NK-92 (cell line): Measurements from ENCODE around the gene PARD3B.

Experiments used
- DNase-seq: peaks from one replicate; lab custom pipeline; 2025; ENCODE audit not compliant: unreplicated experiment; lab: John Stamatoyannopoulos, UW

Gene PARD3B

GRCh38 chr2:204687776-204688175, 142.5 kb downstream of the PARD3B start:
- DNase-seq, result no peak

DNA sequence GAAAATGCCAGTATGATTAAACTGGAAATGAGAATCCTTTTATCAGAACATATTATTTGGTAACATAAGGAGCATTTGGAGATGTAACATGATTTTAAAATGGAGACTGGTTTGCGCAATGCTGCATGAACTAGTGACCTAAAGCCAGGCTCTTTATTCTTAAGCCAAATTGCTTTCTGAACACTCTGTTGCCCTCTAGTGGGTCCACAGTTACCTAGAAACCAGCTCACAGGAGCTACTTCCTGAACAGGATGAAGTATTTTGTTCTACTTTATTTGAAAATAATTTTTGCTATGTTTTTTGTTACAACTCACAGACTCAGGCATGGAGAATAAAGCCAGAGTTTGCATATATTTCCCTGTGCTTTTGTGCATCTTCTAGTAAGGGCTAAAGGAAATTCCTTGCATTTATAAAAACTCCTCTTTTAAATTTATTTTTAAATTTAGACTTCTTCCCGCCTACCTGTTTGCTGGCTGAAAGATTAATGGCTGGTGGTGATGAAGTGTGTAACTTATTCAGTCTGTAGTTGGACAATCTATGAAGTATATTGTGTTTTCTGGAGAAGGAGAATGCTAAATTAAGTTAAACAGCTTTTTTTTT, 146.7 kb downstream of the PARD3B start:
- DNase-seq, result peak; percentile 5

GRCh38 chr2:204692790-204693189, 147.5 kb downstream of the PARD3B start:
- no peak for DNase-seq

GRCh38 chr2:204693262-204693661, 148.0 kb downstream of the PARD3B start:
- DNase-seq, result no peak

GRCh38 chr2:204695506-204695905, 150.2 kb downstream of the PARD3B start:
- no peak for DNase-seq

GRCh38 chr2:204696124-204696523, 150.8 kb downstream of the PARD3B start:
- no peak for DNase-seq

DNA sequence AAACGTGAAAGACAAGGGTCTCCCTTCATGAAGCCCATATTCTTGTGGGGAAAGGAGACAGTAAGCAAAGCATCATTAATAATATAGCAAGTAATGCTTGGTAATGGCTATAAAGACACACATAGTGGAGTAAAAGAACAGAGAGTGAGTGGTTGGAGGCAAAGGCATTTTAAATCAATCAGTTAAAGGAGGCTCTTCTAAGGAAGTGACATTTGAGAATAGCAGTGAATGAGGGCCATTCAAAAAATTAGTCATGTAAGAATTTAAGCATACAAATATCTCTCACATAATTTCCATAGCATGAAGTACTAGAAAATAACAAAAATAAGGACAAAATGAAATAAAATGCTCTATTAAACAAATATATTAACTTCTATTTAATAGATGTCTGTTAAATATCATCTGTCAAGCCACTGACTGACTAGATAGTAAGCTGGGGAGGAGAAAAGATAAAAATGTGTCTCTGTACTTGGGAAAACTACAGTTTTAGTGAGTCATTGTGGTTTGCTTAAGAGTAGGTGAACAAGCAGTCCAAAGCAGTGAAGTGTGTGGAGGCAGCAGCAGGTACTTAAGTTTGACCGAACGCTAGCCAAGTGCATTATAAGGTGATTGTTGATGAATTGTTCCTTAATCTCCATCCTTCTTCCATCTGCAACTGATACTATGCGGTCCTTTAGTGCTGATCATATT, 160.1 kb downstream of the PARD3B start:
- no peak for DNase-seq

DNA sequence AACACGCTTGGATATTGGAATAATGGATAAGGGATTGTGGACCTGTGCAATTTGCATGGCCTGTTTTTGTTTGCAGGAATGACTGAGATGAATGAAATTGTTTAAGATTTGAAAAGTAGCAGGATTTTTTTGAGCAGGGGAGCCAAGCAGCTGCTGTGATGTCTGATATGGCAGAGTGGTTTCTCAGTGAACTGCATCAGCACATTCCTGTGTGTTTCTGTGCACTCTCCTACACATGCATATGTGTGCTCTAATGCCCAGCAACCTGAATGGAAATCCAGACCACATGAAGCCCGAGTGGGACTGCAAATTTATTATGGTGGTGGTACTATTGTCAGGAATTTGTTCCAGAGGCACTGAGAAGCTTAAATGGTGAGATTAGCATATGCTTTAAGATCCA, 161.7 kb downstream of the PARD3B start:
- DNase-seq, result no peak

DNA sequence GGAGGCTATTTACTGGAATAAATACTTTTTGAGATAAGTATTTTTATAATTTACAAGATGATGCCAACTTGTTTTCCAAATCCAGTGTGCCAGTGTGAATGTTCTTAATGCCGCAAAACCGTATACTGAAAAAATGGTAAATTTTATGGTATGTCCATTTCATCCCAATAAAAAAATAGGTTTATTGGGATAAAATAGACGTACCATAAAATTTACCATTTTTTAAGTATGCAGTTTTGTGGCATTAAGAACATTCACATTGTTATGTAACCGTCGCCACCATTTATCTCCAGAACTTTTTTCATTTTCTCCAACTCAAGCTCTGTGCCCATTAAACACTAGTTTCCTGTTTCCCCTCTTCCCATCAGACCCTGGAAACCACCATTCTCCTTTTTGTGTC, 167.9 kb downstream of the PARD3B start:
- DNase-seq, result no peak

- DNase-seq, result no peak
Measured at GRCh38 chr2:204715361-204715760, 170.1 kb downstream of the PARD3B start.

- no peak for DNase-seq
Measured at GRCh38 chr2:204717591-204717990, 172.3 kb downstream of the PARD3B start.

DNA sequence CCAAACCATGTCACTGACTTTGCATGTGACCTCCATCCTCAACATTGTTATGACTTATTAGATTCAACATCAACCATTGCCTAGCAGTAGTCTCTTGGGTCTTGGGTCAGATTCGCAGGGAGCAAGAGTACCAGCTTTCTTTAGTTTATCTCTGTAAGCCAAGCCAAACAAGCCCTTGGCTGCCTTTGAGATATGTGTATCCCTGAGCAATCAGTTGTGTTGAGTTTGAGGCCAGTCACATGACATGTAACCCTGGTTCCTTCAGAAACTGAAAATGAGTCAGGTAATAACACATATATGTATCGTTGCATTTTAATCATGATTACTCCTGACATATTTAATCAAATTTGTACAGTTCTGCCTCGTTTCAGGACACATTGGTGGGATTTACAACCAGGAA, 173.3 kb downstream of the PARD3B start:
- no peak for DNase-seq

- DNase-seq, result no peak
Measured at GRCh38 chr2:204720874-204721273, 175.6 kb downstream of the PARD3B start.

- DNase-seq, result no peak
Measured at GRCh38 chr2:204722207-204722606, 176.9 kb downstream of the PARD3B start.

DNA sequence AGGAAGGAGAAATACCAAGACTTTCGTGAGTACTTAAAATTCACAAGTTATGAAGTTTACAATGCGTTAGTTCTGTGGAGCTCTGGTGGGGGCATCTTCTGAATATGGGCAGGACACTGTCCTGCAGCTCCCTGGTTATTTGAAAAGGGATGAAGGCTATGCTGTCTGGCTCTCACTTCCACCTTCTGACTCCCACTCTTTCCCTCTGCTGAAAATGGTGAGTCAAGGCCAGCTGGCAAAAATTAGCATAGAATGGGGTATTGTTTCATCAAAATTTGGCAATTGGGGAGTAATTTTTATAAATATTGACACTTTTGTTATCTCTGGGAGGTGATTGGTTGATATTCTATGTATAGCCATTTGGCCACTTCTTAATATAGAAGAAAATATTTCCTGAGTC, 177.4 kb downstream of the PARD3B start:
- DNase-seq, result no peak

GRCh38 chr2:204725693-204726360, 180.6 kb downstream of the PARD3B start:
- DNase-seq, result no peak

DNA sequence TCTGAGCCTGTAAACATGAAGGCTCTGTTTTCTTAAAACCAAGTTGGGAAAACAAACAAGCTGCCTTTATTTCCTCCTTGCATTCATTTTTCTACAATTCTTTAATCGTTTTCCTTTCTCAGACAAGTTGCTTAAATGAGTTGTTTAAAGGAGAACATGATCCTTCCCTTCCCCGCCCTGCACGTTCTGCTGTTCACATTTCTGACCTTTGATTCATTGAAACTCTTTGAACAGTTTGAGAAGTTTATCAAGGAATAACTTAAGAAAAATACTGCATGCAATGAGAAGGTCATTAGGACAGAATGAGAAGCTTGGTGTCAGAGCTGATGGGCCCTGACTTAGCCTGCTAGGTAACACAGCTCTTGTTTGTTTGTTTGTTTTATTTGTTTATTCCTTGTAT, 181.6 kb downstream of the PARD3B start:
- no peak for DNase-seq

GRCh38 chr2:204727368-204727767, 182.1 kb downstream of the PARD3B start:
- no peak for DNase-seq

GRCh38 chr2:204730603-204731002, 185.3 kb downstream of the PARD3B start:
- DNase-seq, result no peak

DNA sequence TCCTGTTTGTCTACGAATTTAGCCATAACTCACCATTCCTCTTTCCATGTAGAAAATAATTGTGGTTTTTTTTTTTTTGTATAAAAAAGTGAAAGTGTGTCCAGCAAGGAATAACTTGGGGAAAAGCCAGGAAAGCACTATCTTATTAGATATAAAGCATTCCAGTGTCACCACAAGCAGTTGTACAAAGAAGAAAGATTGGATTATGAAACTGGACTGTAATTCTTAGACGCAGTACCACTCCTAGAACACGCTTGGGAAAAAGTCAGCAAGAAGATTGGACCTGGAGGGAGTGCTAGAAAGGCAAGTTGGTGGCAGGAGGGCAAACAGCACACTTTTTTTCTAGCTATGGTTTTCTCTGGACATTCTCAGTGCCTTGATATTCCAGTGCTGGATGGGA, 186.7 kb downstream of the PARD3B start:
- DNase-seq, result no peak

GRCh38 chr2:204737296-204737695, 192.0 kb downstream of the PARD3B start:
- no peak for DNase-seq

- no peak for DNase-seq
Measured at GRCh38 chr2:204738721-204739120, 193.4 kb downstream of the PARD3B start.
